HUES48 (cell line): ENCODE measurements around the gene MREG.
A peak's percentile ranks its signal among the peaks of the same experiment; 100 is the strongest.

ENCODE experiments used
- H3K27ac ChIP-seq: one replicate; pipeline ENCODE4 v1.7.0; 2013; ENCODE audit warnings: low read depth, low read length, inconsistent platforms
- H3K27me3 ChIP-seq: 2 replicates; pipeline ENCODE4 v1.6.1; 2013; ENCODE audit warnings: mild to moderate bottlenecking, low read length; ENCODE audit not compliant: control insufficient read depth, insufficient read depth
- H3K36me3 ChIP-seq: 2 replicates; pipeline ENCODE4 v1.6.1; 2013; ENCODE audit warnings: low read length; ENCODE audit not compliant: control insufficient read depth, insufficient read depth
- H3K4me1 ChIP-seq: 2 replicates; pipeline ENCODE4 v1.6.1; 2013; ENCODE audit warnings: mild to moderate bottlenecking, low read length; ENCODE audit not compliant: control insufficient read depth, insufficient read depth
- H3K4me3 ChIP-seq: 2 replicates; pipeline ENCODE4 v1.5.1; 2013; ENCODE audit warnings: mild to moderate bottlenecking, low read depth, low read length
- H3K9ac ChIP-seq: 2 replicates; pipeline ENCODE4 v1.6.1; 2013; ENCODE audit warnings: mild to moderate bottlenecking, low read depth, low read length, moderate library complexity
- H3K9me3 ChIP-seq: 2 replicates; pipeline ENCODE4 v1.6.1; 2013; ENCODE audit warnings: low read length; ENCODE audit not compliant: control insufficient read depth, insufficient read depth

Gene MREG

DNA sequence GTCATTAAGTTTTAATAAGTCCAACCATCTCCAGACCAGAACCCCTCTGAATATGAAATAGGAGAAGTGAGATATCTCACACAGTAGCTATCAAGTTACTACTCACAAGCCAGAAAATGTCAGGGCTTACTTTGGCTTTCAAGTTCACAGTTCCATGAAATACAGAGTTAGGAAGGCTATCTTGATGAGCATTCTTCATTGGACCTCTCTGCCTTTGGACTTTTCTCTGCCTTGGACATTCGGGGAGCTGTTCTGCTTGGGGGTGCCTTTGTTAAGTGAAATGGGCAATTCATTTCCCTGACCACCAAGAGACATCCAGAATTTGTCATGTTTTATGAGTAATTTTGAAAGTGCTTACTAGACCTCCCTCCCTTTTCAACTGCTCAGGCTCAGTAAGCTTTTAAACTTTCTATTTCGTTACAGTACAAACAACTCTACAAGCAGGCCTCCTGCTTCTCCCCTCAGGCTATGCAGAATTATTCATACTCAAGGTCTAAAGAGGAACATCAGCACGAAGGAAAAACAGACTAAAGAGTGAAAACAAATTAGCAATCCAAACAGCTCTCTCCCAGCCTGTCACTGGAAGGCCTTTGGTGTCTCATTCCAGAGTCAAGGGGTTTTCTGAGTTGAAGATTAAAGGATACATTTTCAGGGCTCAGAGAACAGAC, 95.3 kb downstream of the MREG start:
- H3K36me3 ChIP-seq: no peaks in the 10 kb centered on the region
- no peaks in the 10 kb centered on the region for H3K27me3 ChIP-seq
- H3K4me1 ChIP-seq: peaks cover 37% of the 10 kb centered on the region
- peak overlapping the region; percentile 64 for H3K27ac ChIP-seq
- peak overlapping the region; percentile 1; the same call in 1 of the 2 replicates for H3K9ac ChIP-seq
- H3K9me3 ChIP-seq: no peaks in the 10 kb centered on the region
- H3K4me3 ChIP-seq: 0 out of 2 replicates have a peak overlapping the region, but pooled peaks have one; percentile 10

DNA sequence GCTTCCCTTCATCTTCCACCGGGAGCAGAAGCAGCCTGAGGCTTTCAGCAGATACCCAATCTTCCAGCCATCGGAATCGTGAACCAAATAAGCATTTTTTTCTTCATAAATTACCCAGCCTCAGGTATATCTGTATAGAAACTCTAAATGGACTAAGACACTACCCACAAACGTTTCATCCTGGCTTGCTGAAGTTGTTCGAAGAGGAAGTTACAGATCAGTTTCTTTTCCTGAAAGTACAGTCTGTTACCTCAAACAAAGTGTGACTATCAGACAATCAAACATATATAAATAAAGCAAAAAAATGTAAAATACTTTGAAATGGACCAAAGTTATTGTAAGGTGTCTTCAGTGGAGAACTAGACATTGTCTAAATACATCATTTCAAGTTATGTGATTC, 97.9 kb downstream of the MREG start:
- no peak overlapping the region for H3K27ac ChIP-seq
- no peak overlapping the region for H3K9ac ChIP-seq
- H3K27me3 ChIP-seq: no peaks in the 10 kb centered on the region
- no peaks in the 10 kb centered on the region for H3K9me3 ChIP-seq
- H3K4me1 ChIP-seq: peaks cover 30% of the 10 kb centered on the region
- no peak overlapping the region for H3K4me3 ChIP-seq
- no peaks in the 10 kb centered on the region for H3K36me3 ChIP-seq

DNA sequence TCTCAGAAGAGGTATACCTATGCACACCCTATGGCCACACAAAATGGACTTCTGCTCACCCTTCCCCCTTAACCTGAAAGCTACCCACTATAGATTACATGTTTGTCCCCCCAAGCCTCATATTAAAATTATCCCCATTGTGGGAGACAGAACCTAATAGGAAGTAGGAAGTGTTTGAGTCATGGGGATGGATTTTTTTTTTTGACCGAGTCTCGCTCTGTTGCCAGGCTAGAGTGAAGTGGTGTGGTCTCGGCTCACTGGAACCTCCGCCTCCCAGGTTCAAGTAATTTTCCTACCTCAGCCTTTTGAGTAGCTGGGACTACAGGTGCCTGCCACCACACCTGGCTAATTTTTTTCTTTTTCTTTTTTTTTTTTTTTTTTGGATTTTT, 98.6 kb downstream of the MREG start:
- Histone ChIP-seq H3K27me3 (no peaks in the 10 kb centered on the region), H3K36me3 (no peaks in the 10 kb centered on the region), H3K4me3 (no peak overlapping the region), H3K4me1 (peaks cover 24% of the 10 kb centered on the region), H3K9ac (no peak overlapping the region), H3K9me3 (no peaks in the 10 kb centered on the region), H3K27ac (no peak overlapping the region)

DNA sequence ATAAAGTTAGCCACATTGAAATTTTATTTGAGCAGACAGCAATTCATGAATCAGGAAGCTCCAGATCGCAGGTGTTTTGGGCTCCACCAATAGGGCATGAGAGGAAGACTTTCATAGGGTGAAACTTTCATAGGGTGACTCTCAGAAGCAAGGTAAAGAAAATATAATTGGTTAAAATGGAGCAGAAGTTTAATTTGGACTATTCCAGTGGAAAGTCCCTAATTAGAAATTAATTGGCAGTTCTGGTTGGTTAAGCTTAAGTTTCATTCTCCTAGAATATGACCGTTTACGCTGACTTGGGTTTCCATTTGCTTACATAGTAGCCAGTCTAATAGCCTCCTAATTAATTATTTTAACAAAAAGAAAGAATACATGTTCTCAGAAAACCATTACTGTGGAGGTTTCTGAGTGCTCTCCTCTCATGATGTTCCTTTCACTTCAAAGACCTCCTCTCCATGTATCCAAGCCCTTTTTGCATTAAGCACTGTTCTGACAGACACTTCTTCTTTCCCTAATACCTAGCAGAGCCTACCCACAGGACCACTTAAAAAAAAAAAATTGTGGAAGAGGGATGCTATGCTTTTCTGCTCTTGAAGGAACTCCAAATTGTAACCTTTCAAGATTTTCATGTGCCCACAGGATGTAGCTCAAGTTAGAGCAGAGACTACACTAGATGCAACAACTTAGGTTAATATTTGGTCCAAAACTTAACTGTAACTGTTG, 99.1 kb downstream of the MREG start:
- no peak overlapping the region for H3K4me3 ChIP-seq

DNA sequence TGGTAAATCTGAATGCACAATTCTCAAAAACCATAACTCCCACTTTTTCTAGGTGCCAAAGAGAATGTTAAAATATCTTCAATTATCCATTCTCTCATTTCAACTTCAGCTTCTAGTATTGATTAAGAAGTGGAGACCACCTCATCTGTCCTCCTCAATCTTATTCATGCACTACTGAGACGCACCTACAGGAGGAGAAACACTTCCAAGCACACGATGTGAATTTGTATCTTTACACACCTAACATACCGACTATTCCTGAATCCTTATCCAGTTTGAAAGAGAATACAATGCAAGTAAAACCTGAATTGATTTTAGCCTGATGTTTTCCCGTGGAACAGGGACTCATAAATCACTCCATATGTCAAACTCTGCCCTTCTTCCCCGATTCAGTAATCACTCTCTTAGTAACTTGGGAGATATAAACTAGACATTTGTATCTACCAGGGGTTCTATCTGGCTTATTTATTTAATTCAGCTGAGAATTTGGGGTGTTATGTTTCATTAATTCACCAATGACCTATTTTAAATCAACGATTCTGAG, 101.0 kb downstream of the MREG start:
- no peak overlapping the region for H3K4me3 ChIP-seq
- no peaks in the 10 kb centered on the region for H3K36me3 ChIP-seq
- peaks cover 5% of the 10 kb centered on the region for H3K4me1 ChIP-seq
- H3K9ac ChIP-seq: no peak overlapping the region
- H3K27ac ChIP-seq: no peak overlapping the region
- H3K27me3 ChIP-seq: no peaks in the 10 kb centered on the region
- no peaks in the 10 kb centered on the region for H3K9me3 ChIP-seq

More for the DNA sequence above, 99.1 kb downstream of the MREG start:
- Histone ChIP-seq H3K36me3 (no peaks in the 10 kb centered on the region), H3K4me1 (peaks cover 19% of the 10 kb centered on the region), H3K9ac (no peak overlapping the region), H3K9me3 (no peaks in the 10 kb centered on the region), H3K27ac (no peak overlapping the region), H3K27me3 (no peaks in the 10 kb centered on the region)

DNA sequence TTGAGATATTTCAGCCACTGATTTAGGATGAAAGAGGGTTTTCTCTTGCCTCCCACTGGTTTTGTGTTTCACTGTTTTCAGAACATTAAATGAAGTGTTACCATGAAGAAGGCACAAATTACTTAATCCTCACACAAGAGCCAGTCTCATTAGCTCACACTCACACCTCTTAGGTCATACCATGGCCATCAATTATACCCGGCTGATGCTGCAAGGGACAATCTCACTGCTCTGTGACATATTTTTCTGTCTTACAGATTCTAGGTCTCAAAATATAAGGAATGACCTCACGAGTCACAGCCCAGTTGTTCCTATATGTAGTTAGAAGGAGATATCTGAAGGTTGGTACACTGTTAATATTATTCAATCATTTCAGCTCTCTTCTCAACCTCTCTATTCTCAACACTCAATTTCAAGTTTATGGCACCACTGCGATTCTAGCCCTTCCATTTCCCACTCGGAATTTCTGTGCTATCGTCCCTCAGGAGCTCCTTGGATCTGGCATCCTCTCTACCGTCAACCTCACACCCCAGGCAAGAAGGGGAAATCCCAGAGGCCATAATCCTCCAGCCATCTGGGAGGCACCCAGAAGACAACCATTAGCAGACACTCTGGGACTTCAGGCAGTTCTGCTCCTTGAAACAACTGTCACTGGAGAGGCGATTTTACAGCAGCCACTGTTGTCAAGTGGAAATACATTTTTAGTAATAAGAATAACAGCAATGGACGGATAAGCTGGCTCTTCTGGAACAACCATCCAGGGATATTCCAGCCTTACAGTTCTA, 101.9 kb downstream of the MREG start:
- H3K4me3 ChIP-seq: no peak overlapping the region
- H3K9ac ChIP-seq: no peak overlapping the region
- H3K9me3 ChIP-seq: no peaks in the 10 kb centered on the region
- no peak overlapping the region for H3K27ac ChIP-seq
- H3K27me3 ChIP-seq: no peaks in the 10 kb centered on the region
- peaks cover 4% of the 10 kb centered on the region for H3K4me1 ChIP-seq
- no peaks in the 10 kb centered on the region for H3K36me3 ChIP-seq

DNA sequence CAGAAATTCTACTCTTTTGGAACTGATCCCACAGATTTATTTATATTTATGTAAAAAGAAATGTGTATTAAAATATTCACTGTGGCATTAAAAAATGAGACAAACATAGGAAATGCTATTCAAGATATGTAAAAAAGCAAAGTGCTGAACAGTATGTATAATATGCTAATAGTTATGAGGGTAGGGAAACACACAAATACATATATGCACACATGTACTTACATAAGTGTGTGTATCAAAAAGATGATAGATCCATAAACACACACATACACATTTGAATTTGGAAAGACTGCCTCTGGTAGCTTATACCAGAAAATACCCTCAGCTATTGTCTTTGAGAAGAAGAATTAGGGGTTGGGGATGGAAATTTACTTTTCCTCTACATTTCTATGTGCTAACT, 103.2 kb downstream of the MREG start:
- Histone ChIP-seq H3K4me1 (no peaks in the 10 kb centered on the region), H3K9me3 (no peaks in the 10 kb centered on the region), H3K4me3 (no peak overlapping the region), H3K27ac (no peak overlapping the region), H3K36me3 (no peaks in the 10 kb centered on the region), H3K9ac (no peak overlapping the region), H3K27me3 (no peaks in the 10 kb centered on the region)

DNA sequence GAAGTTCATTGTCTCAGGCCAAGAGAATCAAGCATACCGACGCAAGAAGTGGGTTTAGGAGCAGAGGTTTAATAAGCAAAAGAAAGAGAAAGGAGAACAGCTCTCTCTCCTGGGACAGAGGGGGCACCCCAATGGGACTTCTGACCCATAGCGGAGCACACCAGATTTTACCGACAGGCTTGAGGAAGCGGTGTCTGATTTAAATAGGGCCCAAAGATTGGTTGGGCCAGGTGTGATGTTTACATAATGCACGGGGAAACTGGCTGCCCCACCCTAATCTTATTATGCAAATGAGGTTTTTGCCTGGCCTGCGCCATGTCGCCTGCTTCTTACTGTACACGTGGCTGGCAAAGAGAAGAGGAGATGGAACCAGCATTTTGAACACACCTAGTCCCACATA, 106.2 kb downstream of the MREG start:
- Histone ChIP-seq H3K4me1 (no peaks in the 10 kb centered on the region), H3K9ac (no peak overlapping the region), H3K4me3 (no peak overlapping the region), H3K27me3 (no peaks in the 10 kb centered on the region), H3K27ac (no peak overlapping the region), H3K36me3 (no peaks in the 10 kb centered on the region), H3K9me3 (no peaks in the 10 kb centered on the region)

DNA sequence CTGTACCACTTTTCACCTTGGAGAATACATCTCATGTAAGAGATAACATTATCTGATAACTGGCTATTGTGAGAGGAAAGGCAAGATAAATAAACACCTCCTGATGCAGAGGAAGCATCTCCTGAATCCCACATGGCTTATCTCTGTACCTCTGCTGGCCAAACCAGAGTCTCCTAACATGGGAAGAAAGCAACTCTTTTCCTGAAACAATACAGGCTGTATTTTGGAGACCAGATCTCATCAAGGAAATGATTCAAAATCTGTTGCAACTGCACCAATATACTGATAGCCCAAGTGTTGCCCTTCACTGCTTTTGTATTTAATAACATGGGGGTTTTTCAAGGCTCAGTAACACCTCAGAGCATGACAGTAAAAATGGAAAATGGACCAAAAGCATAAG, 106.9 kb downstream of the MREG start:
- Histone ChIP-seq H3K9ac (no peak overlapping the region), H3K27me3 (no peaks in the 10 kb centered on the region), H3K36me3 (no peaks in the 10 kb centered on the region), H3K27ac (no peak overlapping the region), H3K4me3 (no peak overlapping the region), H3K4me1 (no peaks in the 10 kb centered on the region), H3K9me3 (no peaks in the 10 kb centered on the region)

DNA sequence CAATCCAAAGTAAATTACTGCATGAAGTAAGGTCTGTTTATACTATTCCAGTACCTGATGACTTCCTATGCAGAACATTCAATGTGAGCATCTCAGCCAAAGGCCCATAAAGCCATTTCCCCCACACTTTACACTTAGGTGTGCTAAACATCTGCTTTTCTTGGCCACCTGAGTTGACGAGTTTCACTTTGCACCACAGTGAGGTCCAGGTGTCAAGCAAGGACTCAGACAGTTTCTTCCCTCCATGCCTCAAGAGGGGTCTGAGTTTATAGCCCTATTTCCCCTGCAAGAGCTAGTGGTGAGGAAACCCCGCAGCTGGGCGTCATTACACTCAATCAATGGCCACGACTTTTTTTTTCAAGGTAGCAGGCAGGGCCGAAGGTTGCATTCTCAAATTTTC, 107.7 kb downstream of the MREG start:
- H3K27ac ChIP-seq: no peak overlapping the region
- no peaks in the 10 kb centered on the region for H3K9me3 ChIP-seq
- no peak overlapping the region for H3K9ac ChIP-seq
- no peaks in the 10 kb centered on the region for H3K4me1 ChIP-seq
- H3K27me3 ChIP-seq: no peaks in the 10 kb centered on the region
- H3K36me3 ChIP-seq: no peaks in the 10 kb centered on the region
- H3K4me3 ChIP-seq: no peak overlapping the region

DNA sequence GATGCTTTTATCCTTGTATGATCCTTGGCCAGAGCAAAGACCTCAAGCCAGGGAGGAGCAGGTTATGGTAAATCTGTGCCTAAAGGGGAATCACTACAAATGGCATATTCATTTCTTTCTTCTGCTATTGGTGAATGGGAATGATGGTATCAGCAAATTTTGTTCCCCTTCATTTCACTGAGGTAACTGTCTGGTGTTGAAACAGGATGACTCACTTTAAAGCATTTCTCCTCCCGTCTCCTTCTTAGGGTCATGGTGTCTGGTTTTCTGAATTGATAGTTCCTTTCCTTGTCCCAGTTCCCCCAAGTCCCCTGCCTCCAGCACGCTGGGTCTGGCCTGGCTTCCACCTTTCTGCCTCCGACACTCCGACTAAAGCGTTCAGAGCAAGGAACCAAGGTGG, 109.2 kb downstream of the MREG start:
- Histone ChIP-seq H3K4me1 (no peaks in the 10 kb centered on the region), H3K36me3 (no peaks in the 10 kb centered on the region), H3K27ac (no peak overlapping the region), H3K27me3 (no peaks in the 10 kb centered on the region), H3K4me3 (no peak overlapping the region), H3K9me3 (no peaks in the 10 kb centered on the region), H3K9ac (no peak overlapping the region)
